SK-N-SH treated with all-trans-retinoic acid at 6 μM for 48 hours (cell line): Measurements from ENCODE around the gene GALNT15.

Experiments
- ATAC-seq: fragments of 200-7000 bp; cut with Tn5 transposase; 3 replicates; pipeline ENCODE4 v1.9.1; 2020; ENCODE audit warnings: mild to moderate bottlenecking, moderate library complexity
- ARNTL ChIP-seq: fragments of 450-650 bp; formaldehyde crosslinking; IDR thresholded peaks from 2 replicates; pipeline ENCODE4 v1.5.0; 2020; ENCODE audit warnings: low read depth, mild to moderate bottlenecking, moderate library complexity, borderline replicate concordance
- BACH2 ChIP-seq: fragments of 250-450 bp; sonication (Bioruptor Pico); IDR thresholded peaks from 2 replicates; pipeline ENCODE4 v1.9.0; 2021; ENCODE audit warnings: mild to moderate bottlenecking, borderline replicate concordance
- ESRRG ChIP-seq: fragments of 250-450 bp; sonication (Bioruptor Pico); IDR thresholded peaks from 2 replicates; pipeline ENCODE4 v1.6.1; 2021; ENCODE audit warnings: mild to moderate bottlenecking
- GLIS3 ChIP-seq: fragments of 250-450 bp; sonication (Bioruptor Pico); IDR thresholded peaks from 2 replicates; pipeline ENCODE4 v1.5.0; 2020; ENCODE audit warnings: mild to moderate bottlenecking, moderate library complexity
- ISL1 ChIP-seq: fragments of 250-450 bp; sonication (Bioruptor Pico); IDR thresholded peaks from 2 replicates; pipeline ENCODE4 v2.1.2; 2022; ENCODE audit warnings: mild to moderate bottlenecking, moderate library complexity
- OSR1 ChIP-seq: fragments of 250-450 bp; sonication (Bioruptor Pico); IDR thresholded peaks from 2 replicates; pipeline ENCODE4 v1.8.0; 2022; ENCODE audit warnings: moderate library complexity, mild to moderate bottlenecking, inconsistent platforms
- PATZ1 ChIP-seq: fragments of 250-450 bp; sonication (Bioruptor Pico); IDR thresholded peaks from 2 replicates; pipeline ENCODE4 v1.8.0; 2020; ENCODE audit warnings: mild to moderate bottlenecking, moderate library complexity, borderline replicate concordance
- POU6F1 ChIP-seq: fragments of 250-450 bp; sonication (Bioruptor Pico); IDR thresholded peaks from 2 replicates; pipeline ENCODE4 v1.8.0; 2021; ENCODE audit warnings: low read depth, mild to moderate bottlenecking, moderate library complexity, borderline replicate concordance
- PPARA ChIP-seq: fragments of 250-450 bp; sonication (Bioruptor Pico); IDR thresholded peaks from 2 replicates; pipeline ENCODE4 v1.5.0; 2020; ENCODE audit warnings: mild to moderate bottlenecking, borderline replicate concordance
- RARB ChIP-seq: fragments of 250-450 bp; sonication (Bioruptor Pico); IDR thresholded peaks from 2 replicates; pipeline ENCODE4 v1.8.0; 2021; ENCODE audit warnings: mild to moderate bottlenecking, moderate library complexity
- SNAI2 ChIP-seq: fragments of 250-450 bp; sonication (Bioruptor Pico); IDR thresholded peaks from 2 replicates; pipeline ENCODE4 v1.5.0; 2020; ENCODE audit warnings: mild to moderate bottlenecking, moderate library complexity
- TCF4 ChIP-seq: fragments of 250-450 bp; sonication (Bioruptor Pico); IDR thresholded peaks from 2 replicates; pipeline ENCODE4 v1.8.0; 2021; ENCODE audit warnings: mild to moderate bottlenecking, moderate library complexity, borderline replicate concordance
- TOX ChIP-seq: fragments of 250-450 bp; sonication (Bioruptor Pico); IDR thresholded peaks from 2 replicates; pipeline ENCODE4 v1.8.0; 2021; ENCODE audit warnings: mild to moderate bottlenecking, moderate library complexity, borderline replicate concordance
- TSHZ2 ChIP-seq: fragments of 250-450 bp; sonication (Bioruptor Pico); IDR thresholded peaks from 2 replicates; pipeline ENCODE4 v1.5.0; 2020; ENCODE audit warnings: mild to moderate bottlenecking, moderate library complexity
- ZC3H10 ChIP-seq: fragments of 250-450 bp; sonication (Bioruptor Pico); IDR thresholded peaks from 2 replicates; pipeline ENCODE4 v1.5.1; 2021; ENCODE audit warnings: mild to moderate bottlenecking, moderate library complexity
- ZFP3 ChIP-seq: fragments of 250-450 bp; sonication (Bioruptor Pico); IDR thresholded peaks from 2 replicates; pipeline ENCODE4 v1.5.0; 2020; ENCODE audit warnings: mild to moderate bottlenecking, moderate library complexity
- ZFP30 ChIP-seq: fragments of 450-650 bp; formaldehyde crosslinking; IDR thresholded peaks from 2 replicates; pipeline ENCODE4 v1.5.0; 2022; ENCODE audit warnings: mild to moderate bottlenecking, moderate library complexity
- ZNF565 ChIP-seq: fragments of 450-650 bp; formaldehyde crosslinking; conservative IDR thresholded peaks from 2 replicates; pipeline ENCODE4 v1.5.0; 2020; ENCODE audit warnings: low read depth, mild to moderate bottlenecking, moderate library complexity
- ZNF8 ChIP-seq: fragments of 450-650 bp; formaldehyde crosslinking; IDR thresholded peaks from 2 replicates; pipeline ENCODE4 v1.5.0; 2020; ENCODE audit warnings: mild to moderate bottlenecking, moderate library complexity
- TF ChIP-seq, protein P1 (sequence below): fragments of 250-450 bp; sonication (Bioruptor Pico); IDR thresholded peaks from 2 replicates; pipeline ENCODE4 v1.5.1; 2021; ENCODE audit warnings: mild to moderate bottlenecking, moderate library complexity
- TF ChIP-seq, protein P2 (sequence below): fragments of 250-450 bp; sonication (Bioruptor Pico); IDR thresholded peaks from 2 replicates; pipeline ENCODE4 v1.5.1; 2020; ENCODE audit warnings: low read depth, mild to moderate bottlenecking, moderate library complexity

The GALNT15 gene

DNA sequence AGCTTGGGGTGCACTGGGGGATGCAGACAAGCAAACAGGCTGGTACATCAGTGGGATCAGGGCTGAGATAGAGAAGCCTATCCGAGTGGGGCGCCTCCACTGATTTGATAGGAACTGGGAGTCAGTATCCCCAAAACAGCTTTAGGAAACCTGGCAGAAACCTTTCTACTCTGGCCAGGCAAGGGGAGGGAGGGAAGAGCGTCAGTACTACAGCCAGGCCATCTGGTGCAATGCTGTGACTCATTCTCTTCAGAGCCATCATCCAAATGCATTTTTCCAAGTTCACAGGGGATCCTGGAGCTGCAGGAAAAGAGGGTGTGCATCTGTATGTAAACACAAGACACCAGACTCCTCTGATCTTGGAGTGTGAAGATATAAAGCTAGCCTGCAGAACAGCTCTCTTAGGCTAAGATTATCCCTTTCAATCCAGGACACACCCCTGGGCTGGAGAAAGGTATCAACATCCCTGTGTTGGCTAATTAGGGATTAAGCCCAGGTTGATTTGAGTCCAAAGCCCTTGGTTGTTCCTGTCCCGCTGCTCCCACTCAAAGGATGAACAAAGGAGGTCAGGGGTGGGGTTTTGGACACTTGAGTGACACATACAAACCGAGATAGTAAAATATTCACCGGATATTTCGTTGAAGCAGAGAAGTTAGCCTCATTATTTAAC is 9.3 kb downstream of the GALNT15 start (continued):
- TF ChIP-seq POU6F1 (CRISPR knock-in tag) (no peak), ZNF565 (CRISPR knock-in tag) (no peak), ZC3H10 (CRISPR knock-in tag) (no peak), GLIS3 (CRISPR knock-in tag) (no peak)

GRCh38 chr3:16186086-16186485 is 11.6 kb downstream of the GALNT15 start:
- no peak for ATAC-seq
- TF ChIP-seq OSR1 (CRISPR knock-in tag) (no peak), TSHZ2 (CRISPR knock-in tag) (no peak), ARNTL (CRISPR knock-in tag) (no peak), ZFP3 (no peak), ZC3H10 (CRISPR knock-in tag) (no peak), ZNF8 (CRISPR knock-in tag) (no peak), TCF4 (no peak), BACH2 (no peak), POU6F1 (CRISPR knock-in tag) (no peak), GLIS3 (CRISPR knock-in tag) (no peak), ESRRG (CRISPR knock-in tag) (no peak), PATZ1 (CRISPR knock-in tag) (no peak), TOX (CRISPR knock-in tag) (no peak), PPARA (CRISPR knock-in tag) (no peak), RARB (CRISPR knock-in tag) (no peak)
- TF ChIP-seq, protein P1, sequence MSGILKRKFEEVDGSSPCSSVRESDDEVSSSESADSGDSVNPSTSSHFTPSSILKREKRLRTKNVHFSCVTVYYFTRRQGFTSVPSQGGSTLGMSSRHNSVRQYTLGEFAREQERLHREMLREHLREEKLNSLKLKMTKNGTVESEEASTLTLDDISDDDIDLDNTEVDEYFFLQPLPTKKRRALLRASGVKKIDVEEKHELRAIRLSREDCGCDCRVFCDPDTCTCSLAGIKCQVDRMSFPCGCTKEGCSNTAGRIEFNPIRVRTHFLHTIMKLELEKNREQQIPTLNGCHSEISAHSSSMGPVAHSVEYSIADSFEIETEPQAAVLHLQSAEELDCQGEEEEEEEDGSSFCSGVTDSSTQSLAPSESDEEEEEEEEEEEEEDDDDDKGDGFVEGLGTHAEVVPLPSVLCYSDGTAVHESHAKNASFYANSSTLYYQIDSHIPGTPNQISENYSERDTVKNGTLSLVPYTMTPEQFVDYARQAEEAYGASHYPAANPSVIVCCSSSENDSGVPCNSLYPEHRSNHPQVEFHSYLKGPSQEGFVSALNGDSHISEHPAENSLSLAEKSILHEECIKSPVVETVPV, result no peak
- TF ChIP-seq, protein P2, sequence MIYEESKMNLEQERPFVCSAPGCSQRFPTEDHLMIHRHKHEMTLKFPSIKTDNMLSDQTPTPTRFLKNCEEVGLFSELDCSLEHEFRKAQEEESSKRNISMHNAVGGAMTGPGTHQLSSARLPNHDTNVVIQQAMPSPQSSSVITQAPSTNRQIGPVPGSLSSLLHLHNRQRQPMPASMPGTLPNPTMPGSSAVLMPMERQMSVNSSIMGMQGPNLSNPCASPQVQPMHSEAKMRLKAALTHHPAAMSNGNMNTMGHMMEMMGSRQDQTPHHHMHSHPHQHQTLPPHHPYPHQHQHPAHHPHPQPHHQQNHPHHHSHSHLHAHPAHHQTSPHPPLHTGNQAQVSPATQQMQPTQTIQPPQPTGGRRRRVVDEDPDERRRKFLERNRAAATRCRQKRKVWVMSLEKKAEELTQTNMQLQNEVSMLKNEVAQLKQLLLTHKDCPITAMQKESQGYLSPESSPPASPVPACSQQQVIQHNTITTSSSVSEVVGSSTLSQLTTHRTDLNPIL (CRISPR knock-in tag), result no peak

DNA sequence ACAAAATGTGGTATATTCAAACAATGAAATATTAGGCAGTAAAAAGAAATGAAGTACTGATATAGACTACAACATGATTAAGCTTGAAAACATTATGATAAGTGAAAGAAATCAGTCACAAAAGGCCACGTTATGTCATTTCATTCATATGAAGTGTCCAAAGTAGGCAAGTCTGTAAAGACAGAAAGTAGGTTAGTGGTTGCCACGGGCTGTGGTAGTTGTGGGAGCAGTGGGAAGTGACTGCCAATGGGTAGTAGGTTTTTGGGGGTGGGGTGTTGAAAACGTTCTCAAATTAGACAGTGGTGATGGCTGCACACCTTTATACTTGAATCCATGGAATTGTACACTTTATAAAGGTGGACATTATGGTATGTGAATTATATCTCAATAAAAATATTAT is 12.1 kb downstream of the GALNT15 start:
- ATAC-seq, result no peak
- TF ChIP-seq ISL1 (CRISPR knock-in tag) (no peak), TSHZ2 (CRISPR knock-in tag) (no peak), POU6F1 (CRISPR knock-in tag) (no peak), SNAI2 (no peak), ZFP30 (CRISPR knock-in tag) (no peak)
- TF ChIP-seq, protein P2 (CRISPR knock-in tag), result no peak
